GM18502 (cell line): ENCODE measurements around the gene SIRT3.
"Not testable (repeated sequence)": the region's sequence is repeated elsewhere in the genome, so short reads cannot be mapped to it uniquely, and the experiment has no call there.

ENCODE experiments used
- ATAC-seq: cut with Tn5 transposase; IDR thresholded peaks from one replicate; pipeline ENCODE4 v1.9.1; 2021; ENCODE audit warnings: mild to moderate bottlenecking; ENCODE audit not compliant: unreplicated experiment, poor library complexity

SIRT3 gene

DNA sequence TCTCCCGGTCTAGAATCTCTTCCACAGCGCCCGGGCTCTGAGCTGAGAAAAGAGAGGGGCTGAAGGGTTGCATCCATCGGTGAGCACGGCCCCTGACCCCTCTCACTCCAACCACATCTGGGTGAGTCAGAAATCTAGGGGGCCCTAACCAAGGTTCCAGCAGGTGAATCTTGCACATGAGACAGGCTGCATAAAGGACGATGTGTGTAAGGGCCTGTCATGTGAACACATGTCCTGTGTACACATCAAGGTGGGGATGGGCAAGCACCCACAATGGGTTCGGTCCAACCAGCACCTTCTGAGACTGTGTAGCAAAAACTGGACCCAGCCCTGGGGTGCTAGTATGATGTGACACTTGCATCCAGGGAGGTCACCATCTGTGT, 30.1 kb downstream of the SIRT3 start:
- ATAC-seq: no peak

DNA sequence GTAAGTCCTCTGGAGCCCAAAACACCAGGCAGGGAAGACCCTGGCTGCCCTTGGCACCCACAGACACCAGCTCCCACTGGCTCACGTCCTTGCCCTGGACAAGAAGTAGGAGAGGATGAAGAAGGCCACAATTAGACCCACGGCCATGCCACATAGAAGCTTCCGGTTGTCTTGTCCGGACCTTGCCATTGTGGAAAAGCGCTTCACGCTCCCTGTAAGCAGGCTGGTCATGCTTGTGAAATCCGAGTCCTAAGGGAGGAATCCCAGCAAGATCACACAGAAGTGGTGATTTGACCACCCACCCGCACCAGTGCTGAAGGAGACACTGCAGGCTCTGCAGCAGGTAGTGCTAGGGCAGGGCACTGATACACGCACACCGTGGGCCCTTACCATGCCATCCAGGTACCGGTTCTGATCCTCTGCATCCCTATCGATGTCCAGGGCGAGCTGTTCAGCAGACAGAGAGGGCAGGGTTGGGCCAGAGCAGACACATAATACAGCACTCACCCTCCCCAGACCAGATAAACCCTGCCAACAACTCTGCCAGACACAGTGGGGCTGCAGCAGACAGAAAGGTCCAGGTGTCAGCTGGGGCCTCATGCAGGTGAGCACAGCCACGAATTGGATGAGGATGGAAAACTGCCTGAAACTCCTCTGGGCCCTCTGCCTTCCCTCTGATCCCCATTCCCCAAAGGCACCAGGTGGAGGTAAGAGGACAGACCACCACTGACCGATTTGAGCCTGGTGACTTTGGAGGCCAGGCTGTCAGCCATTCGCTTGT, 30.7 kb downstream of the SIRT3 start:
- no peak for ATAC-seq

DNA sequence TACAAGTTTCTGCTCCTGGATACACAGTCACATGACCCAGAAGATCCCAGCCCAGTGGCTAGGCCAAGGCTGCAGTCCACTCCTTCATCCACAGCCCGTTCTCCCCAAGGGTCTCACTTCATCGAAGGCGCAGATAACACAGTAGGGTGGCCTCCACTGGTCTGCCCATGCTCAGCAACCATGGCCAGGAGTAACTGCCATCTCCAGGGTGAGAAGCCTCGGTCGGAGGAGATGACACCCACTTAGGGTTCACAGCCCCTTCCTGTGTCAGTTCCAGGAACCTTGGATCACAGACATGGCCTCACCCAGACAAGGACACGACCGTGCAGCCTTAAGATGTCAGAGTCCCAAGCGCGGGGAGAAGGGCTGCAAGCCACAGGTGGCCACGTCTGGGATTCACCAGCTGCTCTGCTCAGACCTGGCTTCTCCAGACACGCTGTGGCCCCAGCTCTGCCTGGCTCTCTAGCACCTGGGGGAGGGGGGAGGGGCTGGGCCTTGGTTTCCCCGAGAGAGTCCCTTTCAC, 31.5 kb downstream of the SIRT3 start:
- no peak for ATAC-seq

DNA sequence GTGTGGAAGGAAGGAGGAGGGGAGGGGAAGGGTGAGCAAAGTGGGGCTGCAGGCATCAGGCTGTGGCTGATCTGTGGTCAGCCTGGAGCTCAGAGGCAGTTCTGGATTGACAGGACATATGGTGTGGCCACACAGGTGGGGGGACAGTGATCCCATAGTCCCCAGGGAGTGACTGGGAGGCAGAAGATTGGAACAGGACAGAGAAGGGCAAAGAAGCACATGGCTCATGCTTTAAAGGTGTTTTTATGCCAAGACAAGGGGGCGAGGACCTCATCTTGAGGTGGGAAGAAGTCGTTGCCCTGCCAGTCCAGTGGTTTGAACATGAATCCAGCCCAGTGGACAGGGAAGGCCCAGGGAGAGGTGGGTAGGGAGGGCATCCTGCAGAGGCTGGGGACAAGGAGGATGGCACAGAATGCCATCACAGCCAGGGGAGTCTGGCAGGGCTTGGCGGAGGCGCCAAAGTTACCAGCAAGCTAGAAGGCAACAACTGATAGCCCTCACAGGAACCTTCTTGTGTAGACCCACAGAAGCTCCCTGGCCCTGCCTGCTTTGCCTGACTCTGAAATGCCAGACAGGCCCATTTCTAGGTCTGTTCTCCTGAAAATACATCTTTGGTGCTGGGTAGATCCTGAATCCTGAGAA, 32.1 kb downstream of the SIRT3 start:
- ATAC-seq: no peak

DNA sequence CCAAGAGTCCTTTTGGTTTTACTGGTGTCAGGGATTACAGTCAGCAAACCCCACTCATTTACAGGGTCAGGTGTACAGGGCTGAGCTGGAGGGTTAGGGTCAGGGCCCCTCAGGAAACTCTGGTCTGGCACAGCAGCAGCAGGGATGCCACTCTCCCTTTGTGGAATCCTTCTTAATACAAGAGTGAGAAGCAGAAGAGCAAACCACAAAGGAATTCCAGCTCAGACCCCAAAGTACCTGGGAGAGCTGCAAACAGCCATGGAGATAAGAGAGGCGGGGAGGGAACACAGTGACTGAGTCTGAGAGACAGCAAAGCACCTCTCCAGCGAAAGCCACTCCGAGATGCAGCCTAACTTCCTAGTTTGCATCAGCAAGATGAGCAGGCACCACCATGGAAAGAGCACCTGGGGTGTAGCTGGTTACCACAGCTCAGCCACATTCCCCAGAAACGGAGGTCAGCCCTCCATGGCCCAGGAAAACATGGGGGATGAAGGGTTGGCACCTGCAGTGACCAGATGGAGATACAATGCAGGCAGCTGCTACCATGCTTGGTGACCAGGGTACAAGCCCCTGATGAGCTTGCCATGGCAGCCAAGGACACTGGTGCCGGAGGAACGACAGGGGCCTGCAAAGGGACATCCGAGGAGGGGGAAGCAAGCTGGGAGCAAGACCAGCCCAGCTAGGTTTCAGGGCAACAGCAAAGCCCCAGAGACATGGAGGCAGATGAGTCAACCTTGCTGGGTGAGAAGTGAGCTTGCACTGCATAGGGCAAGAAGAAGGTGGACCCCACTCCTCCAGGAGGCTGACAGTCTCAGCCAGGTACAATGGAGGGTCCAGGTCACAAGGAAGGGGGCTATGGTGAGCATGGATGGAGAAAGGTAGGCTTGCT, 32.8 kb downstream of the SIRT3 start:
- no peak for ATAC-seq

DNA sequence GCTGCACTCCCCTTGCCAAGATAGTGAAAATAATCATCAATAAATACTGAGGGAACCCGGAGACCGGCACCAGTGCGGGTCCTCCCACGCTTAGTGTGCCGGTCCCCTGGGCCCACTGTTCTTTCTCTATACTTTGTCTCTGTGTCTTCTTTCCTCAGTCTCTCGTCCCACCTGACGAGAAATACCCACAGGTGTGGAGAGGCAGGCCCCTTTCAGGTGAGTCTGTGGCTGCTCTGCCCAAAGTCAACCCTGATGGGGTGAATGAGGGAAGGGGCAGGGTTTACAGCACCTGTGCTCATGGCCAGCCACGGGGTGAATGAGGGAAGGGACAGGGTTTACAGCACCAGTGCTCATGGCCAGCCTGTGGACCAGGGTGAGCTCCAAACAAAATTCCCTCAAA, 33.7 kb downstream of the SIRT3 start:
- no peak for ATAC-seq

DNA sequence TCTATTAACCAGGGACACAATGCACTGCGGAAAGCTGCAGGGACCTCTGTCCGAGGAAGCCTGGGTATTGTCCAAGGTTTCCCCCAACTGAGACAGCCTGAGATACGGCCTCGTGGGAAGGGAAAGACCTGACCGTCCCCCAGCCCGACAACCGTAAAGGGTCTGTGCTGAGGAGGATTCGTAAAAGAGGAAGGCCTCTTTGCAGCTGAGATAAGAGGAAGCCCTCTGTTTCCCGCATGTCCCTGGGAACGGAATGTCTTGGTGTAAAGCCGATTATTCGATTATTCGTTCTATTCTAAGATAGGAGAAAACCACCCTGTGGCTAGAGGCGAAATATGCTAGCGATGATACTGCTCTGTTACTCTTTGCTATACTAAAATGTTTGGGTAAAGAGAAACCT, 34.2 kb downstream of the SIRT3 start:
- no peak for ATAC-seq

DNA sequence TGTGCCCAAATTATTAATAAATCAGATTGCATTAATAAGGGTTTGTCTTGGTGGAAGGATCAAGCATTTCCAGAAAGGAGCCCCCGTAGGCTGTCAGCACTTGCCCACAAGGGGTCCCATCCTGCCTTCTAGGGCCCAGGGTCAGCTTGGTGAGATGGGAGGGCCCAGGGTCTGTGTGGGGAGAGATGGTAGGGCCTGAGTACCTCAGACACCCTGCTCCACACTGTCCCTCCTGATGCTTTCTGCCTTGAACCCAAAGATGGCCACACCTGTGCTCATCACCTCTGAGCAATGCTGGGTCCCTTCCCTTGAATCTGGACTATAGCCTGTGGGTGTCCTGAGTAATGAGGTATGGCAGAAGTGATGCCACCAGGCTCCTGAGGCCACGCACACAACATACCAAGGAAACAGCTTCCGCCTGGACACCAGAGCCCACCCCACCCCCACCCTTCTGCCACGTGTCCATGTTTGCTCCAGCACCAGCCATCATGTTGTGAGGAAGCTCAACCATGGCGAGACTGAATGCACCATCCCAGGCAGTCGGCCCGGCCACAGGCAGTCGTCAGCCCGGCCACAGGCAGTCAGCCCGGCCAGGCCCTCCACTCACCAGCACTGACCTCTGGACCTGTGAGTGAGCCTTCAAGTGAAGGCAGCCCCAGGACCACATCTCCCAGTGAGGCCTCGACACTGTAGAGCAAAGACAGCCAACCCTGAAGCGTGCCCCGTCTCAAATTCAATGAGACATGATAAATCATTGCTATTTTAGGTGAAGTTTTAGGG, 35.7 kb downstream of the SIRT3 start:
- no peak for ATAC-seq

DNA sequence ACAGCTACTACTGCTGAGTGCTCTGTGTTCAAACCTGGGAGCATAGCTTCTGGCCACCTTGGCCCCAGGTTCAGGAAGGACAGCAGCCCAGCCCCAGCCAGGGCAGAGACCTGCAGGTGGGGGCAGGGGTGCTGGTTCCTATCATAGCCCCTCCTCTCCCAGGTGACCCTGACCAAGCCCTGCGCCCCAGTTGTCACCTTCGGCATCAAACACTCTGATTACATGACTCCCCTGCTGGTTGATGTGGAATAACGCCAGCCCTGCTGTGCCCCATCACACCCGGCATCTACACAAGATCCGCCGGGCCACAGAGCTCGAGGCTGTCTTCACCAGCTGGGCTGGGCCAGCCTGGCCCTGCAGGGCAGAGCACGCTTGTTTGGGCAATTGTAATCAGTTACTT, 36.4 kb downstream of the SIRT3 start:
- ATAC-seq: no peak

DNA sequence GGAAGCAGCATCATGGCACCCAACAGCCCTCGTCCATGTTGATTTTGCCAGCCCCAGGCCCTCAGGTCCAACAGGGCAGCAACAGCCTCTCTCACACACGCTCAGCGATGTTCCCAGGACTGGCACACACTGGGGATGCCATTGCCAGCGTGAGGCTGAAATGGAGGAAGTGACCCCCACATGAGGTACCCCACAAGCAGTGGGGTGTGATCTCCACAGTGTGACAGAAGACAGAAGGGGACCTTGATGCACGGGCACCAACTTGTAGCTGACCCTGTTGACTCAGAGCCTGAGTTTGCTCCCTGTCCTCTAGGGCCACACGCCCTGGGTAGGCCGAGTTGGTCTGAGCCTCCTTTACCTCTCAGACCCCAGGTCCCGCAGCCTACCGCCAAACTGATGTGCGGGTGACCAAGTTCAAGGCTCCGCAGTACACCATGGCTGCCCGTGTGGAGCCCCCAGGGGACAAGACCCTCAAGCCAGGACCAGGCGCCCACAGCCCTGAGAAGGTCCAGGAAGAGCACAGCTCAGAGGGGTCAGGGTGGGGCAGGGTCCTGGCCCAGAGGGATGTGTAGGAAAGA, 37.0 kb downstream of the SIRT3 start:
- no peak for ATAC-seq

DNA sequence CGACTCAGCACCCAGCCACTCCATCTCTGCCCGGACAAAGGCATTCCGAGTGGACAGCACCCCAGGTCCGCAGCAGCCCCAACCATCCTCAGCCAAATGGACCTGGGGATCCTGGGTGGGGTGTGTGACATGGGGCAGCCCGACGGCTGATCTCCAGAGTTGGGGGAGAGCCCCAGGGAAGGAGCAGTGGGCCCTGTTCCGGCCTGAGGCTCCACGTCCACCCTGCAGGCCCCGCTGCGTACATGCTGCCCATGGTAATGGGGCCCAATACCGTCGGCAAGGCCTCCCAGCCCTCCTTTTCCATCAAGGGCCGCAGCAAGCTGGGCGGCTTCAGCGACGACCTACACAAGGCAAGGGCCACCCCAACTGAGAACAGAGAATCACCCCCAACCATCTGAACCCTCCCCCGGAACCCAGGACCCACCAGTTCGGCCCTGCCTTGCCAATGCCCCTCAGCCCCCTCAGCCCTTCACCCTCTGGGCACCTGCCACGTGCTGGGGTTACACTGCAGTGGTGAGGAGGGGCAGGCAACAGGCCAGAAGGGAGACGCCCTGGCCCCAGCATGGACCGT, 37.8 kb downstream of the SIRT3 start:
- ATAC-seq: no peak

DNA sequence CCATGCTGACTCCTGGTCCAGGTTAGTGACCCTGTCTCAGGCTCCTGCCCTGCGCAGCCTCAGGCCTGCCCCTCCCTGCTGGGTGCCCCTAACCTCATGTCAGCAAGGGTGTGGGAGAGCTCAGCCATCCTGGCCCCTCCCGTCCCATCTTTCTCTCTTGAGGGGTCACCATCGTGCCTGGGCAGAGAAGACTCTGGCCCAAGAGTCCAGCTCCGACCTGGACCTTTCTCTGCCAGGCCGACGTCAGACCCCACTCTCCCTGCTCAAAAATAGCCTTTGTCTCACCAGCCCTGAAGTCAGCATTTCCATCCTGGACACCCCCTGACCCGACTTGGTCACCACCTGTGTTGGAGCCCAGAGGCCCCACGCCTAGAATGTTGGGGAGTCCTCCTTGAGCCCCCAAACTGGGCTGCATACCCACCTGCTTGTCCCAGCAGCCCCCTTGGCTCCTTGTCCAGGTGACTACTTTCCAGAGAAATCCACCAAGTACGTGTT, 38.4 kb downstream of the SIRT3 start:
- no peak for ATAC-seq

DNA sequence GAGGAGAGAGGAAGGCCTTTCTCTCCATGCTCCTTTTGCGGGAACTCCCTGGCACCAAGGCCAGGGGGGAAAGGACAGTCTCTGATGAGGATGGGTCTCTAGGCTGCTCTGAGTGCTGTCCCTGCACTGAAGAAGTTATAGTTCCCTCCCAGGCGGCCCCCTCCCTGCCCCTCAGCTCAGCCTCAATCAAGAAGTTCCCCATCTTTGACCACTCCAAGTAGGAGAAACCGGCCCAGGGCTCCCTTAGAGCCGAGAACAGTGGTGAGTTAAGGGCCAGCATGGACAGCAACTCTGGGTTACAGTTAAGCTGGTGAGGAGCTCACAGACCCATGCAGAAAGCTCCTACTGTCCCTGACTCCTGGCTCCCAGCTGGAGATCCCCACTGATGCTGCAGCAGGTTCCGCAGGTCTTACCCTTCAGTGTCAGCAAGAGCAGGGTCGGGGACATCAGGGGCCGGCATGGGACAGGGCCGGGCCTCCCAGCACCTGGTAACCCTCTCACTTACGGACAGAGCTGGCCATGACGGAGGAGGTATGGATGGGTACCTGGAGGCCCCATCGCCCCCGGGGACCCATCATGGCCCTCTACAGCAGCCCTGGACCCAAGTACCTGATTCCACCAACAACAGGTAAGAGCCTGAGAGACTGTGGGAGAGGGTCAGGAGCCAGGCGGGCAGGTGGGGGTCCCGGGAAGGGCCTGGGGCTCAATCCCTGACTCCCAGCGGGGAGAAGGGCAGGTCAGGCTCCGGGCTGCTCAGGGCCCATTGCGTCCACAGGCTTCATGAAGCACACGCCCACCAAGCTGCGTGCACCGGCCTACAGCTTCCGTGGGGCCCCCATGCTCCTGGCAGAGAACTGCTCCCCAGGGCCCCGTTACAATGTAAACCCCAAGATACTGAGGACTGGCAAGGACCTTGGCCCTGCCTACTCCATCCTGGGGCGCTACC, 39.1 kb downstream of the SIRT3 start:
- no peak for ATAC-seq

DNA sequence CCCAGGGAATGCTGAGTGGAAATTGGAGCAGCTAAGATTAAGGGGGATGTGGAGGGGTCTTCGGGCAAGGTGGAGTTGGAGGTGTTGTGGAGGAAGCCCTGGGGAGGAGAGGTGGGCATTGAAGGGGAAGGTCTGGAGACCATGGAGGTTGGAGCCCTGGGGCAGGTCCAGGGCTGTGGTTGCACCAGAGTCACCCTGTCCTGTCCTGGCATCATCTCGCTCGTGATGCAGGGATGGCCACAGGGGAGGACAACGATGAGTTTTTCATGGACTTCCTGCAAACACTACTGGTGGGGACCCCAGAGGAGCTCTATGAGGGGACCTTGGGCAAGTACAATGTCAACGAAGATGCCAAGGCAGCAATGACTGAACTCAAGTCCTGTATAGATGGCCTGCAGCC, 42.7 kb downstream of the SIRT3 start:
- ATAC-seq: not testable (repeated sequence)

DNA sequence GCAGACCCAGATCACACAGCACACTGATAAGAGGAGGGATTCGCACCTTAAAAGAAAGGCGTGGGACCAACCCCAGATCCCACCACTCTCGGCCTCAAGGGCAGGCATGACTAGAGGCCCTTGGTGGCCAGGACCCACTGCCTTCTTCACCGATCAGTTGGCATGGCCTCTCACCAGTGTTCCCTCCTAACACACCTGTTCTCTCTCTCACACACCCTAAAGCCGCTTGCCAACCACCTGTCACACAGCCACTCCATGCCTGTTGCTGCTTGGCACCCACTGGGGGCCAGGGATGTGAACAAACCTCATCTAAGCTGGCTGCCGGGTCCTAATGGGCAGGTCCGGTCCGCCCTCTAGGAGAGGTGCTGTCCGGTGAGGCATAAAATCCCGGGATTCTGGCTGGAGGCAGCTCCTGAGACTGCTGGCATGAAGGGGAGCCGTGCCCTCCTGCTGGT, 43.4 kb downstream of the SIRT3 start, which contains the start of gene SCGB1C1:
SCGB1C1 (plus strand) TSS at position 405 of the 455 bp plus-strand sequence; CDS start at position 427, 22 bp downstream.
- ATAC-seq: not testable (repeated sequence)

DNA sequence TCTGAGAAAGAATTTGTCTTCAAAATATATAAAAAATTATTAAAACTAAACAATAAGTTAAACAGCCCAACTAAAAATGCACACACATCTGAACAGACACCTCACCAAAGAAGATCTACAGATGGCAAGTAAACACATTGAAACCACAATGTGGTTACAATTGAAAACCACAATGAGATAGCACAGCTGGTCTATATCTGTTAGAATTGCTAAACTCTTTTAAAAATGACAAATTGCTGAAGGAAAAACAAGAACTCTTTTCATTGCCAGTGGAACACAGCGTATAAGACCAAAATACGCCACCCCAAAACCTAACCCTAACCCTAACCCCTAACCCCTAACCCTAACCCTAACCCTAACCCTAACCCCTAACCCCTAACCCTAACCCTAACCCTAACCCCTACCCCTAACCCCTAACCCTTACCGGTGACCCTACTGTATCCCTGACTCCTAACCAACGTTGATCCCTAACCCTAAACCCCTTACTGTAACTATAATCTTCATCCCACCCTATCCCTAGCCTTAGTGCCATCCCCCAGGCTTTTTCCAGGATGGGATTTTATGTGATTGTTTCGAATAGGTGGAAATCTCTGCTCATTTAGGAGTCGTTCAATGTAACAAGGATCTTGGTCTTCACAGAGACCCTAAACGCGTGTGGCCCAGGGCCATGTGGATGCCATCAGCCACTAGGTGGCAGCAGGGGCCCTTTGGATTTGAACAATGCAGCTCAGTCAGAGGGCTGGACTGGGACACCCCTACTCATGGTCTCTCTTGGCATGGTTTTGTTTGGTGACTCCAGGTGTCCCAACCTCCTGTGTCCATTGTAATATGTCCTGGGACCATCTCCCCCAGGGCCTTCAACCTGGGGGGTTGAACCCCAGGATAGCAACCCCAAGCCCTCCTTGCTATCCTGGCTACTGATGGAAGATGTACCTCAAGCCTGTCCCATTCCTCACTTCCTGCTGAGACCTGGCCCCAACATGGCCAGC, 44.4 kb downstream of the SIRT3 start:
- not testable (repeated sequence) for ATAC-seq

DNA sequence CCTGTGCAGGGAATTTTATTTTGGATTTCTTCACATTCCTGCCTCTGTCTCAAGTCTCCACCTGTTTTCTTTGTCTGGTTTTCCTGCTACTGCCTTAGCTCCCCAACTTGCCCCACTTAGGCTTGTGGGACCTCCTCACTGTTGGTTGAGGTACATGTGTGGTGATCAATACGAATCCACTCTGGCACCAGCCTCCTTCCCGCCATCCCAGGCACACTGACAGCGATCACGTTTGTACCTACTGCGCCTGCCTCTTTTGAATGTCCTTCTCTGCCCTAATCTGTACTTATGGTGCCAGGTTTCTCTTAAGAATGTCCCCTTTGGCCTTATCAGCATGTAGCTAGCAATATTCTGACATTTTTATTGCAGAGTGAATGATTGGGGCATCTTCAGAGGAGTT, 45.6 kb downstream of the SIRT3 start:
- ATAC-seq: not testable (repeated sequence)
